Breast epithelium (tissue), 3 donors: ENCODE measurements around the gene OSER1.

Source experiments
- CTCF ChIP-seq, 3 donors: fragments of 450-650 bp; IDR thresholded peaks; one replicate each; pipeline ENCODE4 v1.5.1; 2016 to 2017; ENCODE audit warnings: antibody characterized with exemption in 3 of 3, mild to moderate bottlenecking in 3 of 3, moderate library complexity in 3 of 3
- POLR2A ChIP-seq: fragments of 450-650 bp; IDR thresholded peaks from one replicate; pipeline ENCODE4 v1.6.1; 2016; ENCODE audit warnings: antibody characterized with exemption, mild to moderate bottlenecking, moderate library complexity
- POLR2AphosphoS5 ChIP-seq, 3 donors: sonication (generic); formaldehyde crosslinking; IDR thresholded peaks; one replicate each; pipeline ENCODE4 v1.6.1; 2017; ENCODE audit warnings: antibody characterized with exemption in 3 of 3

DNA sequence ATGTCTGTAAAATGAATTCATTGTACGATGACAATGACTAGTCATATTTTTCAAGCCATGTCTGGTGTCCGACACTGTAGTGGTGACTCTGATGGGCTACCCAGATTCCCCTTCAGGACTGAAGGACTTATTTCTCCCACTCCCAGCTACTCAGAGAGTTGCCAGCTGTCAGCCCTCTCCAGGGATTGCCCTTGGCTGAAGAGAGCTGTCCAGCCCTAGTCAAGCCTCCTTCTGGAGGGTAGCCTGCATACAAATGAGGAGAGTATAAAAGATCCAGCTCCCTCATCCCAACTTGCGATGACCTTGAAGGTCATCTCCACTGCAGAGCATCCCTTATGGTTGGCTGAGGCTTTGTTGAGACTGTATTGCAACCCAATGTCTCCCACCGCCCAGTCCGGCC lies 53.5 kb downstream of the OSER1 start:
- TF ChIP-seq POLR2A = no peak
- no peak for TF ChIP-seq CTCF (IDR thresholded peaks at IDR 0.05)
- no peak for TF ChIP-seq POLR2AphosphoS5 (IDR thresholded peaks at IDR 0.05)
